Endothelial cell of umbilical vein (primary cell): Measurements from ENCODE around the gene TAPBP.

Experiments used
- CTCF ChIP-seq, 2 donors: IDR thresholded peaks; 1 replicate in 1 of 2; 2 replicates in 1 of 2; pipeline ENCODE4 v1.5.1; 2011; ENCODE audit warnings: low read length in 2 of 2, mild to moderate bottlenecking in 2 of 2, moderate library complexity in 2 of 2, control low read depth in 1 of 2, inconsistent platforms in 1 of 2, low read depth in 1 of 2; ENCODE audit not compliant: insufficient read depth in 1 of 2; ENCODE audit errors: extremely low read depth in 1 of 2
- EZH2 ChIP-seq: IDR thresholded peaks from 2 replicates; pipeline ENCODE4 v1.6.1; 2012; ENCODE audit warnings: borderline replicate concordance, low read depth, mild to moderate bottlenecking, moderate library complexity, low read length, inconsistent platforms; ENCODE audit not compliant: severe bottlenecking
- MAX ChIP-seq: IDR thresholded peaks from 2 replicates; pipeline ENCODE4 v1.6.1; 2011; ENCODE audit not compliant: insufficient read depth, insufficient read length

- TF ChIP-seq MAX (no peak), CTCF (IDR thresholded peaks at IDR 0.05; ENCODE audit: extremely low read depth in 1 of 2, insufficient read depth in 1 of 2, low read depth in 1 of 2, low read length in 2 of 2) (no peak), EZH2 (no peak)
Observed at GRCh38 chr6:33329058-33329457, 15.2 kb upstream of the TAPBP start.
